GM21360 (cell line): ENCODE data around the gene SOX11.

Experiments
- ATAC-seq: cut with Tn5 transposase; IDR thresholded peaks from one replicate; pipeline ENCODE4 v1.9.1; 2021; ENCODE audit warnings: mild to moderate bottlenecking, moderate library complexity; ENCODE audit not compliant: unreplicated experiment

SOX11 gene

DNA sequence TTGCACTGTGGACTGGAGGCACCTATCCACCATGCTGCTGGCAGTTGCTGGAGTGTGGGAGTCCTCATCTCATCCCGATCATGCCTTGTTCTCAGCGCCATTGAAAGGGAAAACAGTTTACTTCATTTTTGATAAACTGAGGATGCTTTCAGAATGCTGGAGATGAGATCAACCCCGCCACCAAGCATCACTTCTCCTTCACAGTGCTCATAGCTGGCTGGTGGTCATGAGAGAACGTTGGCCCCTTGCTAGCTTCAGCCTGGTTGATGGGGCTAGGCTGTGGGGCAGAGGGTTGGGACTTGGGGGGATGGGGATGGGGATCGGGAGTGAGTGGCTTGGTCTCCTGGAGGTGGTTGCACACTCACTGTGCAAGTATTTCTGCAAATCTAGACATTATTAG lies 30.1 kb downstream of the SOX11 start:
- ATAC-seq, result no peak

DNA sequence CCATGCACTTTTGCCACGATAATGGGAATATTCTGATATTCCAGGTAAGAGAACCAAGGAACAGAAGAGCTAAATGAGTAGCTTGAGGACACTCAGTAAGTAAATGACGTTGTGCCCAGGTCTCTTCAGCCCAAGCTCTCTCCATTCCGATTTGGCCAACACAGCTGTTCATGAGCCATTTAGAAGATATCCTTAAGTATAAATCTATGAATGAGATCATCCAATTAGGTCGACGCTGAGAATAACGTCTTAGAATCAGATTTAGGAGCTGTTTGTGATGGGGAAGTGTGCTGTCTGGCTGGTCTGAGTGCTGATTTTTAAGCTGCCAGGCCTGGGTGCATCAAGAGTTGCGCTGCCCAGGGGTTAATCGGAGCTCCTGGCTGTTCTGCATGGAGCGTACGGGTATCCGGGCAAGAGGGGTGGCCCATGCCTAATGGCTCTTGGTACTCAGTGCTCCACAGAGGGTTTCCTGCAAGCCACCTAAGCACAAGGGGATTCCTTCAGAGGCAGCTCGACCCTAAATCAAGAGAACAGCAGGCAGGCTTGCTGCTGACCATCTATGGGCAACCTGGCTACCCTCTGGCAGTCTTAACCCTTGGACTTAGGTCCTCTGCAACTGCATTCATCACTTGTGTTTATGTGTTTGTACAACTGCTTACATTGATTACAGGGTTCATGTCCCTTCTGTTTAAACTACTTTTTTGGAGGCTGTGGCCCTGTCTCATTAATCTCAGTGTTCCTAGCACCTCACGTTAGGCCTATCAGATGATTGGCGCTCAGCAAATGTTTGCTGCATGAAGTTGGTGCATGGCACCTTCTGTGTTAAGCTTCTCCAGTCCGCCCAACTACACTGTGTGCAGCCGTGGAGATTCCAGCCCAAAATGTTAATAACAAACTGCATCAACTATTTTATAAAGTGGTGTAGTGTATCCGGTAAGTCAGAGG lies 31.9 kb downstream of the SOX11 start:
- no peak for ATAC-seq

DNA sequence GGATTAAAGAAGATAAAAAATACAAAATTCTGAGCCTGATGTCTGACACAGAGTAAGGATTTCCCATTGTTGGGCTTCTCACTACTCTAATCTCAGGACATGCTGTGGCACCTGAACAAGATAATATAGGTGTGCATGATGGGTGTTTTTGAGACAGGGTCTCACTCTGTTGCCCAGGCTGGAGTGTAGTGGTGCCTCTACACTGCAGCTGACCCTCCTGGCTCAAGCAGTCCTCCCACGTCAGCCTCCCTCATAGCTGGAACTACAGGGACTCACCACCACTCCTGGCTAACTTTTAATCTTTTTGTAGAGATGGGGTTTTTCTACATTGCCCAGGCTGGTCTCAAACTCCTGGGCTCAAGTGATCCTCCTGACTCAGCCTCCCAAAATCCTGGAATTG lies 32.9 kb downstream of the SOX11 start:
- no peak for ATAC-seq

DNA sequence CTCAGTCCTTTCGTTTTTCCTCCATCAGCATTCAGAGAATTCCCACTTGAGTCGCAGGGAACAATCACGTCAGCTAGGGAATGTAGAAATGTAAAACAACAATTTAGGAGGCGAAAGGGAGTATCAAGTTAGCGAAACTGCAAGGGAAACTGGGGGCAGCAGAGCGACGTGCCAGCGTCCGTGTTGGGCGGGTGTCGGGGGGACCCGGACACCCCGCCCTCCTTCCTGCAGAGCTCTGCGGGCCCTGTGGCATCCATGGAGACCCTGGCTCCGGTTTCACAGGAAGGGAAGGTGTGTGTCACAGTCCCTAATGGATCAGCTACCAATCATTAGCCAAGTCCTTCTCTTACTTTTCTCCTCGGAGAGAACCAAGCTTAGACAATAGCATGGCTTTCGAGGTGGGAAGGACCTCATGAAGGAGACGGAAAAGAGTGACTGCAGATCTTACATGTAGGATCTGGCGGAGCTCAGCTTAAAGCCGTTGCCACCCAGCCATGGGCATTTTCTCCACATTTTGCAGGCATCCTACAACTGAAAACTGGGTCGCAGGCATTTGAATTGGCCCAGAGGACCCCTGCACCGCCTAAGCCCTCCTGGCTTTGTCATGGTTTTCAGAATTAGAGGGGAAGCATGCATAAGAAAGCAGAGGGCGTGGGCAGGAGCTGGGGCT lies 33.7 kb downstream of the SOX11 start:
- no peak for ATAC-seq

DNA sequence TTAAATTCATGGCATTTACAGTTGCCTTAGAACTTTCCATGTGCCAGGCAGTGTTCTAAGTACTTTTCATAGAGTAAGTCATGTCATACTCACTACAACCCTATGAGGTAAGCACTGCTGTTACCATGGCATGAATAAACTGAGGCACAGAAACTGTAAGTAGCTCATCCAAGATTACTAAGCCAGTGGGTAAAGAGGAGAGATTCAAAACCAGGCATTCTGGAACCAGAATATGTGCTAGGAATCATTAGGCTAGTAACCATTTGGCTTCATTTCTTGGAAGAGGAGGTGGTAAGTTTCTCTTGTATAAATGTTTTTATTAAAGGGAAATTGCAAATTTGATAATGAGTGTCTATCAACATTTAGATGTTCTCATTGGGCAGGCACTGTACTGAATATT lies 35.1 kb downstream of the SOX11 start:
- no peak for ATAC-seq

DNA sequence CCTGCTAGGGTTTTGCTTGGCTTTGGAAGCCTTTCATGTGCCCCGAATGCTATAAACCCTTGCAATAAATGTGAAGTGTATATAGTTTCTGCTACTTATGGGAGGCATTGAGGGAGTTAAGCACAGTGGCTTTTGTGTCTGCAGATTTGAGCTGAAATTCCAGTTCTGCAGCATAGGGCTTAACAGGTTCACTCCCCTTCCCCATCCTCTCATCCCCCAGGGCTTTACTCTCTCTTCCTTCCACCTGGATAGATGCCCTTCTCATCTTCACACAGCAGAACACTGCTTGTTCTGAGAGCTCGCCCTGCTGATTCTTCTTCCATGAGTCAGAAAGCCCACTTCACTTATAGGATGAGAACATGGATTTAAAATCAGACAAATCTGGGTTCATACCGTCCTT lies 37.2 kb downstream of the SOX11 start:
- ATAC-seq, result no peak

DNA sequence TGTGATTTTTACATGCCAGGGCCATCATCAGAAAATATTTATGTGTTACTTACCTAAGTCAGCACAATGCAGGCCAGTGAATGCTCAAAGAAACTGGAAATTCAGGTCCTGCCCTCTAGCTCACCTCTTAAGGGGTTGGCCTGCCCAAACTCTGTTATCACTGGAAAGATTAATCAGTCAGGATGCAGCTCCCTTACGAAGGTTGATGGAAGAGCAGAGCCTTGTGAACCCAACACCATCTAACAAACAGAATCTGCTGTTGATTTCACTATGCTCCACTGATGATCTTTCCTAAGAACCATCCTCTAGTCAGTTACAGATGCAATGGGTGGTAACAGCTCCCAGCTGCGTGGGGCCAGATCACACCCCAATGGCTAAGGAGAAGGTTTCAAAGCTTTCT lies 38.2 kb downstream of the SOX11 start:
- ATAC-seq, result no peak

DNA sequence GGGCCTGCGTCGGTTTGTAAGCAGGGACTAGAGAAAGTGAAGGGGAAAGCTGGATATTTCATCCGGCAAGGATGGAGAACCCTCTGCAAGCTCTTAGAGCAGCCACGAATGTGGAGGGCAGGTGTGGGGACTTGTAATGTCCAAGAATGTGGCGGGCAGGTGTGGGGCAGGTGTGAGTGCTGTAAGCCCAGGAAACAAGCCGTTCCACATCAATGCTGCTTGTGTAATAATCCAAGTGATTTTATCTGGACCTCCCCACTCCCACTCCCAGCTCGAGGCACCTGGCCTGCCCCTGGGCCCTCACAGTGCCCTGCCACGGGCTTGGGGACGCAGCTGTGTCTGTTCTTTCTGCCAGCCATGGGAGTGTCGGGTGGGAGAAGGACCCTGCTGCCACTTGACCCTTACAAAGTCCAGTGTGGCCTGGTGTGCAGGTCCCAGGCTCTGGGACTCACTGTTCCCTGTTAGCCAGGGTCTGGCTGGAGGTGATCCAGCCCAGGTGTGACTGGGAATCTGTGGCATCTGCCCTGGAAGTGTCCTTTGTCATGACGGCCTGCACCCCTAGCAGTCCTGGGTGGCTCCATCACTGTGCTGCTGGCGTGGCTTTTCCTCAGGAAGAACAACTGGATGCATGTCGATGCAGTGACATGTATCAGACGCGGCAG lies 42.8 kb downstream of the SOX11 start:
- ATAC-seq, result no peak

DNA sequence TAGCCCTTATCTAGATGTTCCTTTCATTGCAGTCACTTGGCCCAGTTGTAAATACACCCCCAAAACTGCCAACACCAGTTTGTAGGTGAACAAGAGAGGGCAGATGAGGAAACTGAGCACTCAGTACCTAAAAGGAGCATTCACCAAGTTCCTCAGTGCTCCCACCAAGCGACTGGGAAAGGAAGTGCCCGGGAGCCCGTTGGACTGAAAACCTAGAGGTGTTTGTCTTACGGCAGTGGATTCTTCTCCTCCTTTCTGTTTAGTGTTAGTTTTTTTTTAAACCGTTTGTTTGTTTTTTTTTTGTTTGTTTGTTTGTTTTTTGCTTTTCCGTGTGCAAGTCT lies 43.3 kb downstream of the SOX11 start:
- no peak for ATAC-seq

DNA sequence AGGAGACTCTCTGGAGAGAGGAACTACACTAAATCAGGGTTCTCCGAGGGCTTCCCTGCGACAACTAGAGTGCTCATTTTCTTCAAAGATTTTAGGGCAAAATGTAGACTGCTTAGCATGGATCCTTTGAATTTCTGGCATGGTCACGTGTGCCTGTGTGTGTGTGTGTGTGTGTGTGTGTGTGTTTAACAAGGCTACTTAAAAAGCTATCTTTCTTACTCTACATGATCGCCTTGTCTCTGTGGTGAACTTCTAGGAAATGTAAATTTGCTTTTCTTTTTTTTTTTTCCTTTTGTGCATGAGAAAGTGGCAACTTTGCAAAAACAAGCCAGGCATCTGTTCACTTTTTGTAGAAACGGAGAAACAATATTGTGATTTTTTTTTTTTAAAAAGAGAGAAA lies 43.9 kb downstream of the SOX11 start:
- no peak for ATAC-seq

DNA sequence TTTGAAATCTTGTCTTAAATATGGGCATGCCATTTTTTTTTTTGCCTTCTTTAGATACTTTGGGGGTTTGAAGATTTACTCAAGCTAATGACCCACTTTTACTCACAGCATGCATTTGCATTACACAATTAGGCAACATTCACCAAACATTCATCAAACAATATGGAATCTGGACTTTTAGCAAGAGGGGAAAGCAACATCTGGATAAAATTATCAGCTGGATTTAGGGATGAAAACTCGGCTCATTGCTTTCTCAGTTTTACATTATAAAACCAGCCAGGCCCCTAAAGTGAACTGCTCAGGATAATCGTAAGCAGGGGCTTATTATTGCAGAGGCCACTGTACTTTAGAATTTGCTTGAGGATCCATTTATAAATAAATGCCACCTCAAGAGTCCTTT lies 44.7 kb downstream of the SOX11 start:
- no peak for ATAC-seq

DNA sequence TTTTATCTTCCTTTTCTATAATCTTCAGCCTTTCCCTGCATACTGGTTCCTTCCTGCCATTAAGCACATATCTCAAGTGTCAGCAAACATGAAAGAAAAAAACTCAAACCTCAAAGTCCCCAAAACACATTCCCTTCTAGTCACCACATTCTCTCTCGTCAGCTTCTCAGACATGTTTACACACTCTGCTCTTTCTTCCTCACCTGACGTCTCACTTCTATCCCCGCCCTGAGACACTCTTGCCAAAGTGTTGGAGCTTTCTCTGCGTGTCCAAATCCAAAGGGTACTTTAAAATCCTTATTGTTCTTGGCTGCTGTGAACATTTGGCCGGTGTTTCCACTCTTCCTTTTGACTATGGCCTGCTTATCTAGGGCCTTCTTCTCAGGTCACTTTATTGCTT lies 47.9 kb downstream of the SOX11 start:
- ATAC-seq, result no peak

DNA sequence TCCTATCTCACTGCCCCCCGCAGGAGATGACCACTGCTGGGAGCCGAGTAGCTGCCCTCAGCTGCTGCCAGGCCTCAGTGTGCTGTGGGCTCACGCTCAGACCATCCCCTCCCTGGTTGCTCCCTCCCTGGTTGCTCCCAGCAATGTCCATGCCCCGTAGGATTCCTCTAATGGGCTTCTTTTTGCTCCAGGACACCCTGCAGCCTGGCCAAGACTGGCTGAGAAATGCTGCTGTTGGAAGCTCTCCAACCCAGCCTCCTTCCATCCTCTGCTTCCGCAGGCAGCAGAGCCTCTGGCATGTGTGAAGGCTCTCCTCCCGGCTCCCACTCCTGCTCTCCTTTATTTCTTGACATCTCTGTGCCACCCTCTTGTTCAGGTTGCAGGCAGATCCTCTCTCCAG lies 48.6 kb downstream of the SOX11 start:
- no peak for ATAC-seq

DNA sequence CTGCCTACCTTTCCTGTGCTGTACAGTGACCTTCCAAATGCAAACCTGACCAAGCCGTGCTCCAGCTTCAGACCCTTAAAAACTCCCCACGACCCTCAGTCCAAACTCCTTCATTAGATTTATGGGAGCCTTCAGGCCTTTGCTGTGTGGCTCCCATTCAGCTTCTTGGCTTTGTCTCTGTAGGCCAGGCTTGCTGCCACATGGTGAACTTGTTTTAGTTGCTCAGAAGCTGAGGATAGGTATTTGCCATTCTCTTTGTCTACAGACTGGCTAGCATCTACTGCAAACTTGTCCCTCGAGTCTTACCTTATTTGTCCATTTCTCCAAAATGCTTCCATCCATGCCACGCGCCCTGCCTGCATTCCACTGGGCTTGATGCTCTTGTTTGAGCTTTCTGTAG lies 49.1 kb downstream of the SOX11 start:
- ATAC-seq, result no peak

DNA sequence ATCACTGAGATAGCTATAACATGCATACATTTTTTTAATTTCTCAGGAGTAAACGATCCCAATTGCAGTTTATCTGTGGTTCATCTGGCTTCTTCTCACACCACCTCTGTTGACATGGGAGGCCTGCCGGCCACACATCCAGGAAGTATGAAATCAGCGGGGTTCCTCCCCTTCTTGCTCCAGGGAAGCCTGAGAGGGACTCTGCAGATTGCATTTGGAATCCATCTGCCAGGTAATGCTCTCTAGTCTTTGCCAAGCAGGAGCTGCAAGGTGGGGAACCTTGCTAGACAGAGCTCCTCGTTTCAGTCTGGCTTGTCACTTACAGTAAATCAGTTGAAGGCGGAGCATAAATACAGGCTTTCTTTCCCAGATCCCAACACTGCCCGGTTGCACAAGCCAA lies 49.9 kb downstream of the SOX11 start:
- no peak for ATAC-seq

DNA sequence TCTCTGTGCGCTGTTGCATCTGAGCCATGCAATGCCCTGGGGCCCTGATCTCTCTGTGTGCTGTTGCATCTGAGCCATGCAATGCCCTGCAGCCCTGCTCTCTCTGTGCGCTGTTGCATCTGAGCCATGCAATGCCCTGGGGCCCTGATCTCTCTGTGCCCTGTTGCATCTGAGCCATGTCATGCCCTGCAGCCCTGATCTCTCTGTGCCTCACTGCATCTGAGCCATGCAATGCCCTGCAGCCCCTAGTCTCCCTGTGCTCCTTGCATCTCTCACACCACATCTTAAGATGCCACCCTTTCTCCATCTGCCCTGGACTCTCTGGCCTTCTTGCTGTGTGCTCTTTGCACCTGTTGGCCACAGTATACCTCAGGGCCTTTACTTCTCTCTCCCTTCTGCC lies 56.2 kb downstream of the SOX11 start:
- ATAC-seq, result no peak

DNA sequence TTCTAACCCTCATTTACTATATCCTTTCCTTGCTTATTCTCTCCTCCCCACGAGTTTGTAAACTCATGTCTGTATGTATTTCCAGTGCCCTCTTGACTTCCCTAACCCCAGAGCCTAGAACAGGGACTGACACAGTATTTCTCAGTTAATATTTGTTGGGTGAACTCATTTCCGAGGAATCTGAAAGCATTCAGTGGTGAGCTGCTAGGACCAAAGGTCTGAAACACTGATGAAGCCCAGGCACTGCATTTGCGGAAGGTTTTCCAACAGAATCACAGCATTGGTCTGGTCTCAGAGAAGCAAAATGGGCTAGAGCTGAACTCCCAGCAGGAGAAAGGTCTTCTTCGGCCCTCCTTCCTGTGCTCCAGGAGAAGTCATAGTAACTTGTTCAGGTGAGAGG lies 56.8 kb downstream of the SOX11 start:
- no peak for ATAC-seq

DNA sequence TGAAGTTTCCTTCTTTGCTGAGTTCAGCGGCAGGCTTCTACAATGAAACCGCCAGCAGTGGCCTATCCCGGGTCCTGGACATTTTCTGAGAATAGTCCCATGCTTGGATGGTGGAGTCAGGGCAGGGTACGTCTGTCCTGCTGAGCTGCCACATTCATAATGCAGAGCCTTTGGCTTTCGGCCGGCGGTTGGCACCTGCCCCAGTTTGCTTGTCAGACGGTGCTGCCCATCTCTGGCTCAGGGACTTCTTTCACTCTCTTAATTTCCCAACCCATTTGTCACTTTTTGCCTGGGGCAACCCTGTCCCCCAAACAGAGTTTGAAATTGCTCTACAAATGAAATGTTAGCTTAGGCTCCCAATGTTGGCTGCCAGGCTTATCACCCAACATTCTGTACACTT lies 57.2 kb downstream of the SOX11 start:
- no peak for ATAC-seq
